ENCODE data around the gene RRP1. TPM values are rescaled to one million over a fixed set of nuclear protein-coding genes. Genes with fewer than 3 reads are reported as not detected.

Gene RRP1
- polyA plus RNA-seq, 2 of the 4 experiments (the other 2 are of a cell fraction): 15.4 to 29.5 TPM

- 0 out of 6 replicates have a peak, but pooled peaks of 1 of the 2 experiments have one; percentile 0 for ATAC-seq
- H3K4me2 ChIP-seq: 0 out of 3 replicates have a peak overlapping the region, but pooled peaks have one; percentile 21
- TF ChIP-seq RARB (CRISPR knock-in tag; IDR thresholded peaks at IDR 0.05) (no peak), HES2 (IDR thresholded peaks at IDR 0.05) (no peak), HEYL (CRISPR knock-in tag; IDR thresholded peaks at IDR 0.05) (no peak), JUNB (IDR thresholded peaks at IDR 0.05) (no peak), BHLHE40 (IDR thresholded peaks at IDR 0.05; ENCODE audit: low read depth, low read length) (no peak), CEBPB (IDR thresholded peaks at IDR 0.05) (no peak)
- no peak for DNase-seq (ENCODE audit: low read depth in 1 of 2, low spot score in 1 of 2)
- H3K4me1 ChIP-seq: peaks cover 55% of the 10 kb centered on the region
- ChIA-PET POLR2A (no interaction called here), CTCF (no interaction called here)
- H3K9me3 ChIP-seq: no peaks in the 10 kb centered on the region
- 60% methylated on average over 17 of the region's 19 CpGs for WGBS (ENCODE audit: missing lambda C conversion rate)
- FAIRE-seq: no peak
- H3K27ac ChIP-seq: peak overlapping the region; percentile 35 to 97
- no peak overlapping the region for H3K4me3 ChIP-seq
Measured at GRCh38 chr21:43764576-43765495, 24.5 kb upstream of the RRP1 start.

- FAIRE-seq (no peak), ATAC-seq (peak; percentile 7 to 11; a peak in 5 of 6 replicates), DNase-seq (ENCODE audit: low read depth in 1 of 2, low spot score in 1 of 2) (peak in 1 of 2 experiments; percentile 67)
- Histone ChIP-seq H3K4me2 (peak overlapping the region; percentile 62), H3K4me1 (peaks cover 55% of the 10 kb centered on the region), H3K9me3 (no peaks in the 10 kb centered on the region), H3K4me3 (no peak overlapping the region), H3K27ac (peak overlapping the region; percentile 94 to 97)
- TF ChIP-seq POLR2AphosphoS2 (conservative IDR thresholded peaks at IDR 0.05; ENCODE audit: low read length) (peak; percentile 92), CTCF (IDR thresholded peaks at IDR 0.05) (no peak), SMC3 (IDR thresholded peaks at IDR 0.05) (no peak), PBX3 (IDR thresholded peaks at IDR 0.05) (peak; percentile 9; the same call in 1 of the 2 replicates)
- CTCF ChIA-PET: interaction anchor here (0.6 kb wide), 1 partner anchor 434 kb away, joined by 3 read pairs; no protein-coding TSS in a partner anchor
- 87% methylated on average over 23 of the region's 34 CpGs for WGBS (ENCODE audit: missing lambda C conversion rate)
- POLR2A ChIA-PET: interaction anchor here (1.3 kb wide), 1 partner anchor 38 kb away, joined by 3 read pairs; no protein-coding TSS in a partner anchor
Measured at GRCh38 chr21:43766734-43767497, 22.5 kb upstream of the RRP1 start.

- WGBS (ENCODE audit: missing lambda C conversion rate): 71% methylated on average over 14 of the region's 15 CpGs
- H3K4me3 ChIP-seq: no peak overlapping the region
- ChIA-PET CTCF (no interaction called here), POLR2A (interaction anchor here (1.3 kb wide), 1 partner anchor 39 kb away, joined by 3 read pairs; no protein-coding TSS in a partner anchor)
- FAIRE-seq: no peak
- peak; percentile 17 to 25 for ATAC-seq
- DNase-seq (ENCODE audit: low read depth in 1 of 2, low spot score in 1 of 2): no peak
- TF ChIP-seq PBX3 (IDR thresholded peaks at IDR 0.05) (no peak), JUN (IDR thresholded peaks at IDR 0.05) (0 out of 5 replicates have a peak, but pooled peaks have one; percentile 2 to 15)
- peaks cover 55% of the 10 kb centered on the region for H3K4me1 ChIP-seq
- H3K4me2 ChIP-seq: peak overlapping the region; percentile 62
- peak overlapping the region; percentile 94 to 97 for H3K27ac ChIP-seq
- H3K9me3 ChIP-seq: no peaks in the 10 kb centered on the region
Measured at GRCh38 chr21:43767498-43767983, 21.8 kb upstream of the RRP1 start.
